ENCODE results near the gene CBR3.

Gene CBR3

GRCh38 chr21:36190736-36191135 lies 55.9 kb downstream of the CBR3 start:
- H3K4me3 ChIP-seq (ENCODE audit: low read depth, low read length) = no peak overlapping the region
- DNase-seq (ENCODE audit: low read depth) = no peak
- TF ChIP-seq, protein P1, sequence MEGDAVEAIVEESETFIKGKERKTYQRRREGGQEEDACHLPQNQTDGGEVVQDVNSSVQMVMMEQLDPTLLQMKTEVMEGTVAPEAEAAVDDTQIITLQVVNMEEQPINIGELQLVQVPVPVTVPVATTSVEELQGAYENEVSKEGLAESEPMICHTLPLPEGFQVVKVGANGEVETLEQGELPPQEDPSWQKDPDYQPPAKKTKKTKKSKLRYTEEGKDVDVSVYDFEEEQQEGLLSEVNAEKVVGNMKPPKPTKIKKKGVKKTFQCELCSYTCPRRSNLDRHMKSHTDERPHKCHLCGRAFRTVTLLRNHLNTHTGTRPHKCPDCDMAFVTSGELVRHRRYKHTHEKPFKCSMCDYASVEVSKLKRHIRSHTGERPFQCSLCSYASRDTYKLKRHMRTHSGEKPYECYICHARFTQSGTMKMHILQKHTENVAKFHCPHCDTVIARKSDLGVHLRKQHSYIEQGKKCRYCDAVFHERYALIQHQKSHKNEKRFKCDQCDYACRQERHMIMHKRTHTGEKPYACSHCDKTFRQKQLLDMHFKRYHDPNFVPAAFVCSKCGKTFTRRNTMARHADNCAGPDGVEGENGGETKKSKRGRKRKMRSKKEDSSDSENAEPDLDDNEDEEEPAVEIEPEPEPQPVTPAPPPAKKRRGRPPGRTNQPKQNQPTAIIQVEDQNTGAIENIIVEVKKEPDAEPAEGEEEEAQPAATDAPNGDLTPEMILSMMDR (IDR thresholded peaks at IDR 0.05; ENCODE audit: insufficient read depth, low read depth, low read length, missing control alignments) = no peak

DNA sequence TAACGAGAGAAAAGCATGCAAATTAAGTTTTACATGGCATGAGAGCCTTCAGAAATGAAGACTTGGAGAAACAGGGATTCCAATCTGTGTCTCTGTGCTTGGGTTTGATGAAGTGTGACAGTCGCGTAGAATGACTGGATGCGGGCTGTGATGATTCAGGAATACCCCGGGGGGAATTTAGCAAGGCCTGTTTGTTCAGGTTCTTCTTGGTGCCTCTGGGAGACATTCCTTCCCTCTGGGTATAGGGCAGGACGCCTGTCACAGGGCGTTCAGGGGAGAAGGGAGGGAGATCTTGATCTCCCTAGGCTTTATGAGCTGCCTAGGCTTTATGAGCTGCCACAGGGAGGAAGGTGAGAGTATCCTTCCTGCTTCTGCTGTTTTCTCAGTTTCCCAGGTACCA lies 58.3 kb downstream of the CBR3 start:
- no peak overlapping the region for H3K4me3 ChIP-seq (ENCODE audit: low read depth, low read length)
- TF ChIP-seq, protein P1 (IDR thresholded peaks at IDR 0.05; ENCODE audit: insufficient read depth, low read depth, low read length, missing control alignments) = no peak
- no peak for DNase-seq (ENCODE audit: low read depth)

DNA sequence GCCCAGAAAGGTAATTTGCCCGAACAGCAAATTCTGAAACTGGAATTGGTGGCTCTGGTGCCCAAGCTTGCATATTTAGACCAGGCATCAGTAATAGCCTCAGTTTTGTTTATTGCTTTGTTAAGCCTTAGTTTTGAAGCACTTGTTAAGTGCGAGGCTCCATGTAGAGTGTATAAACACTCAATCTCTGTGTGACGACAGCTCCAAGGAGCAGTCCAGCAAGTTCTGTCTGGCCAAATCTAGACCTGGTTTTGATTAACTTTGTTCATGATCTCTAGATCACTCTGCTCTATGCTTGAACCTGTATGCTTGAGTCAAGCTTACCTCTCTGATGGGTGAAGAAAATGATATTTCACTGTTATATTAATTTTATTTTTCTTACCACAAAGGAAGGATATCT lies 59.1 kb downstream of the CBR3 start:
- H3K4me3 ChIP-seq (ENCODE audit: low read depth, low read length) = no peak overlapping the region

DNA sequence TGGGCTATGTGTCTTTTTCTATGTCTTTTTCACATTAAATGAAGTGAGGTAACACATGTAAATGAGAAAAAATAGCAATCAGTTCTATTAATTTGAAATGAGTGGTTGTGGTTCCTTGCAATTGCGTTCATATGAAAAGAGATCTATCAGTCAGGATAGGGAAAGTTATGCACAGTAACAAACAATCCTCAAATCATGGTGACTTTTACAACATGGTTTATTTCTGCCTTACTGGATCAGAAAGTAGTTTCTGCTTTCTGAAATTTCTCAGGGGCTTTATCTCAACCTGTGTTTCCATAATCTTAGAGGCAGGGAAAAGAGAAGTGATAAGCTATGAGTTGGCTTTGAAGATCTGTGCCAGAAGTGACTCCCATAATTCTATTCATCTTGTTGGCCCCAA lies 60.7 kb downstream of the CBR3 start:
- TF ChIP-seq, protein P1 (IDR thresholded peaks at IDR 0.05; ENCODE audit: insufficient read depth, low read depth, low read length, missing control alignments) = no peak
- DNase-seq (ENCODE audit: low read depth) = no peak
- H3K4me3 ChIP-seq (ENCODE audit: low read depth, low read length) = no peak overlapping the region

More for the DNA sequence above, 59.1 kb downstream of the CBR3 start:
- DNase-seq (ENCODE audit: low read depth) = no peak
- TF ChIP-seq, protein P1 (IDR thresholded peaks at IDR 0.05; ENCODE audit: insufficient read depth, low read depth, low read length, missing control alignments) = no peak

Data from GM12865 (cell line).